SKM-1 (cell line): ENCODE results near the gene BLID.

Experiments used
- DNase-seq: peaks from one replicate; lab custom pipeline; 2025; ENCODE audit not compliant: unreplicated experiment; lab: John Stamatoyannopoulos, UW

The BLID gene

DNA sequence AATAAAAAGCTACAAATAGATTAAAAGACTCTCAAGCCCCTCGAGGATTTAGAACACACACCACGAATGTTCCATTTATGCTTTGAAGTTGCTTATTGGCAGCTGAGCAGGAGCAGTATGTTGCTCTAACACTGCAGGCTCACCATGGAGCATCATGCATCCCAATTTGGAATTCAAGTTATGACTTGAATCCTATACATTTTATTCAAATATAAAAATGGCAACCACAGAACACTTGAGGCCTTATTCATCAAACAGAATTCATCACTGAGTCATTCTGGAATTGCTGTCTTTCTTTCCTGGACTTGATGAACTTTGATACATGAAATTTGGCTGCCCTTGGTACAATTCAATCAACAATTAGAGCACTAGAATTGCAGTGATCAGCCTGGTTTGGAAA, 24.5 kb upstream of the BLID start:
- no peak for DNase-seq

DNA sequence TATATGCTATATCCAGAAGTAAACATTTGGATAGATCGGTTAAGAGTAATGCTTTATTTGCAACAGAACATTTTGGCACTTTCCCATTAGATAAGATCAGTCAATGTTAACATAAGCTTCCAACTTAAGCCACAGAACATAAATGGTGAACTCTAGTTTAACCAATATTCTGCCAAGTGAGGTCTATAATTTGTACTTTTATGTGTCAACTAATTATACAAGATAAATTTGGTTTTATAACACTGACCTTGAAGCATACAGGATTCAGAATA, 23.5 kb upstream of the BLID start:
- DNase-seq = no peak

DNA sequence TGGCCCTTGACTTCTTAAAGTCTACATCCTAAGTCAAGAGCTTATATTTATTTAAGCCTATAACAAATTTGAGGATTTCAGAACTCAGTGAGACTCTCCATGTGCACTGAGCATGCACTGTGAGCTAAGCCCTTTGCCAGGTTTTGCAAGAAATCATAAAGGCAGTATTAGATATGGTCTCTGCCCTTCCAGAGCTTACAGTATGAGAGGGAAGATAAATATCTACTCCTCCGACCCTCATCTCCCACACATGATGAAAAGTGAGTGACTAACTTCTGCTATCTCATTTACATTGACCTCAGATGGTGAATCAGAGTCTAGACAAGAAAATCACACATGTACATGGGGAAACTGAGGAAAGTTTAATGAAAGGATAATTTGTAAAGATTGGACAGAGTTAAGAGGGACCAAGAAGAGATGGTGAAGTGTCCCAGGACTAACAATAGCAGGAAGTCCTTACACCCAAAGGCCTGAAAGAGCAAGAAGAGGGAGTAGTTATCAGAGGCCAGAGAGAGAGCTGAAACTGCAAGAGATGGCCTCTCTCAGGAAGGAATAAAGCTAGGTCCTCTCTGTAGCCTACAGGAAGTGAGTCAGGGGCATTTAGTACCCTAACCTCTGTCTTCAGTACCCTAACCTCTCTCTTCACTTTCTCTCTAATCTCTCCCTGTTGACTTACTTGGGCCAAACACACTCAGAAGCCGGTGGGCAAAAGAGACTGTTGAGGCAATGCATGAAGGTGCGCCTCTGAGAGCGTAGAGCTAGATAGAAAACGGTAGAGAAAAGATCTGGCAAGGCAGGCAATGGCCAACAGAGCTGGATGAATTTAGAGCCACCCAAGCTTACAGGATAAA, 23.0 kb upstream of the BLID start:
- no peak for DNase-seq

DNA sequence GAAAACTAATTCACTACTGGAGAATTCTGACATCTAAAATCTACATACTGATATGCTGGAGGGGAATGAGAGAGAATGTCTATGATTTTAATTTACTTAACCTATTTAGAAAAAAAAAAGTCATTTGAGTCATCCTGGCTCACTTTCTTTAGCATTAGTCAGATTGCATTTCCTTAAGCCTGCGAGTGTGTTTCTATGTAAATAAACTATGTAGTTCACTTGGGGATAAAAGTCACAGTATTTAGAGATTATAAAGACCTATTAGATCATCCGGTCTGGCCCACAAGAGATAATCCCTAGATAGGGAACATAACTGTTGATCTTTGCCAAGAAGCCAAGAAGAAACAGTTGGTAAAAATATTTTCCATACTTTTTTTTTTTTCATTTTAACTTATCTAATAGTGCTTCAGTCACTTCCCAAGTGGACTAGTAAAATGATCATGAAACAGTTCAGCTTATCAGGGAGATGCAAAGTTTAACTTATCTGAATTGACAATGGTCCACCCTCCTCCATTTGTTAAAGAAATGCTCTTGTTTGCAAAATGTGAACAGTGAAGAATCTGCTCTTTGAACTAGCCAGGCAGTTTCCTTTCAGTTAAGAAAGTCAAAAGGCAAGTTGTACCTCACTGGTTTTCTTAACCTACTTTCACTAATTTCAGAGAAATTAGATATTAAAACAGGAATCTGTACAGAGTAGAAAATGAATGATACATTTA, 21.2 kb upstream of the BLID start:
- no peak for DNase-seq

DNA sequence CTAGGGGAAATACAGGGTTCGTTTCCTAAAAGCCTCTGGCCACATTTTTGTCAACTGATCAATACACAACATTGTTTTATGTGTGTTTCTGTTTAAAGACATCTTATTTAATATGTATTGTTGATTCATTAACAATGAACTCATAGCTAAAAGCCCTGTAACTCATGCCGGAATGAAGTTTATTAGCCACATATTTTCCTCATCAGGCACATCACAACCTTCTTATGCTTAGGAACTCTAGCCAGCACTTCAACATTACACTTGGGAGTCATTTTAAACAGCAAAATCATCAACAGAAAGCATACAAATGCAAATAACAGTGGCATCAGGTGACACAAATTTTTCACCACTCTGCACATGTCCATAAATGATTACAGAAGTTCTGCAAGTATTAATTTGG, 15.1 kb upstream of the BLID start:
- DNase-seq = no peak

DNA sequence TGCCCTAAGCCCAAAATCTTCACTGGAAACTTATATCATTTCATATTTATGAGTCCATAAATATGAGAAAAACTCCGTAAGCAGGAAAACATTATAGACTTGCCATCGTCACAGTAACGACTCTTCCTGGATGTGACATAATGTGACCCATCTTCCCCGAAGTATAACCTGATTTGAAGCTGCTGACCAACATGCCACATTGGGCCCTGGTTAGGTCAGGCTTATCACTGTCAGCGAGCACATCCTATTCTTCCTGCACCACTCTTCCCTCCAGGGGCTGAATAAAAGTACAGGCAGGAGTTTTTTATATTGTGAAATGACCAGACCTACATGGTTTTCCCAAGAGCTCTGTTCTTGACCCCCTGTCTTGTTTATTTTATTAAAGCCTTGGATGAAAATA, 12.1 kb upstream of the BLID start:
- no peak for DNase-seq

DNA sequence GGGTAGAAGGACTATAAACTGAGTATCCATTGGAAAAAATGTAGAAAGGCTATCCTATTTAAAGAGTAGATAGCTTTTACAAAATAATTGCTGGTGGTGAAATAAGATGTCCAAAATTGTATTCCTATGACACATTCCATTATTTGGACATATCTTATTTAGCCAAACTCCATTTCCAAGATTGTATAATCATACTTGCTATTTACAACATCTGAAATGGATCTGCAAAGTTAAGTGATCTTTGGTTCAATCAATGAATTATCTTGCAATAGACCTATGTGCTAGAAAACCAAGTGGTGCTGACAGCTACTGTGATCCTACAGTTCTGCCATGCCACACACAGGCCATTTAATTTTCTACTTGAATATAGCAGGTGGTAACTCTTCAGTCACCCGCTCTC, 11.0 kb upstream of the BLID start:
- DNase-seq = no peak

DNA sequence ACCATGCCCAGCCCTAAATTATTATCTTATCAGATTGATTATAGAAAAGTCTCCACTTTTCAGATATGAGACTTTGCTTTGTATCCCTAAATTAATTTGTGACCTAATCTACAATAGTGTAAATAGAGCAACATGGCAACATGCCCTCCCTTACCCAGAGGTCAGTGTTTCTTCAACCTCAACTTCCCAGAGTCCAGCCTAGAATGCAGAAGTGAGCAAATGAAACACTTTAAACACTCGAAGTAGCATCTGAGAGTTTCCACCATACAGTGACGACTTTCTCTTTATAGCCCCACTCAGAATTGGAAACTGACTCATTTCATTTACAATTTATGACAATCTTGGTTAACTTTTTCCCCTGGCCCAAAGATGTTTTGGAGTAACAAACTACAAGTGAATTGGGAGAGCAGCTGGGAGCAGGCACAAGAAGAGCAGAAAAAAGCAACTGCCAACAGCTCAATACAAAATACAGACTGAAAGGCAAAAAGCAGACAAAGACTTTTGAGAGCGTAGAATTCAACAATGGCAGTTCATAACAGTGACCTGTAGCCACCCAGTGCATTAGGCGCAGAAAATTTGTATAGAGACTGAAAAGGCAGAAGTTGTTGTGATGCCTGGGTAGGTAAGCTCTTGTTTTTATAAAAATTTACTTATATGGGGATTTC, 10.1 kb upstream of the BLID start:
- no peak for DNase-seq

DNA sequence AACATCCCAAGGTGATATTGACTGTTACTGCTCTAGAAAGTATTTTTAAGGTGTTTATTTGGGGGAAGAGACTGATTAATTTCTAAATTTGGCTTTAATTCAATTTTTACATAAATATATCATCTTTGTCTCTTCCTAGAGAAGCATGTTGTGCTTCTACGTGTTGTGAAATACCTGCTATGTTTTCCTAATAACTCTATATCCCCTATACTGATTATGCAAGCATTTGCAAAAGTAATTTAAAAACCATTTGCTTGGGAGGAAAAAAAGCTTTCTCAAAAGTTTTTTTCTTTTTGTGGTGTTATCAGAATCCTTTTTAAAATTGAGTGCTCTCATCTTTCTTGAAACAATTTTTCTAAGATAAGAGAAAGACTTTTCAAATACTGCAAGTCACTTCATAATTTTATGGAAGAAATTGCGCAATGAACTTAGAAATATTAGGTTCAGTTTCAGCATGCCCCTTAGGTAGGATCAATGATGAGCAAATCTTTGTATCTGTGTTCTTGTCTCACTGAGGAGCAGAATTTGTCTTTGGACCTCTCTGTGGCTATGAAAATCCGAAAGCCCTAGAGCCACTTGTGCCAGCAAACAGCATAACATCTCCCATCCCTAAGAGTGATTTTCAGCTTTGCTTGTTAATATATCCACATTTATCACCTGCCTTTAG, 7.4 kb upstream of the BLID start:
- no peak for DNase-seq

DNA sequence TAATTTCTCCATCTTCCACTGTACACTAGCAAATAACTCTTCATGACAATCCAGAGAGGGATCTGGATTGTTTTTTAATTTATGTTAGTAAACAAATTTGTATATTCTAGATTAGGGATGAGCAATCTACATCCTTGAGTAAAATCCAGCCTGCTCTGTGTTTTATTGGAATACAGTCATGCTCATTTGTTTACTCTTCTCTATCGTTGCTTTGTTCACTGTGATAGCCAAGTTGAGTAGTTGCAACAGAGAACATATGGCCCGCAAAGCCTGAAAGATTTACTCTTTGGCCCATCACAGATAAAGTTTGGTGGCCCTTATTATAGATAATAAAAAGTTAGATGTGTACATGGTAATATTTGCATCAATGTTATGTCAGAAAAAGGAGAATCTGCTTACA, 6.2 kb upstream of the BLID start:
- DNase-seq = no peak

DNA sequence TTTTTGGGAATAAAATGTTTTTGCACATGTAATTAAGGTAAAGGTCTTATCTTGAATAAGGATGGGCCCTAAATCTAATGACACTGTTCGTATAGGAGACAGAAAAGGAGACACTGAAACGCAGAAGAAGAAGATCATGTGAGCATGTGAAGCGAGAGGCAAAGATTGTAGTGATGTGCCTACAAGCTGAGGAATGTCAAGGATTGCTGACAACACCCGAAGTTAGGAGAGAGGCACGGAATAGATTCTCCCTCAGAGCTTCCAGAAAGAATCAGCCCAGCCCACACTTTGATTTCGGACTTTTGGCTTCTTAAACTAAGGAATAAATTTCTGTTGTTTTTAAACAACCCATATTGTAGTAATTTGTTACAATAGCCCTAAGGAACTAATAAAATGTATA, 4.1 kb upstream of the BLID start:
- no peak for DNase-seq

DNA sequence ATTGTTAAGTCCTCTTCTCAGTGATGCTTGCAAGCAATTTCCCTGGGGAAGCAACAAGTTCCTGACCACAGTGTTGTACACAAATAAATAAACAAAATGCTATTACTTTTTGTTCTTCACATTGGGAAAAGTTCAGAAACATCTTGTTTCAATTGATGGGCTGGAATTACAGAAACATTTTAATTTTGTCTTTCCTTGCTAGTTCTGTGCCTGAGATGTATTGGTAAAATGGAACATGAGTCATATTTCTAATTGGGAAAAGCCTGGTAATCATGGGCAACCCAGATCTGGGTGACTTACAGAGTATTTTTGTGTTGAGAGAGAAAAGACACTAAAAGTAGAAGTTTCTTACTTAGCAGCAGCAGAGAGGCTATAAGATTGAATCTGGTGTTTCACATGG, 576 bp upstream of the BLID start:
- no peak for DNase-seq

DNA sequence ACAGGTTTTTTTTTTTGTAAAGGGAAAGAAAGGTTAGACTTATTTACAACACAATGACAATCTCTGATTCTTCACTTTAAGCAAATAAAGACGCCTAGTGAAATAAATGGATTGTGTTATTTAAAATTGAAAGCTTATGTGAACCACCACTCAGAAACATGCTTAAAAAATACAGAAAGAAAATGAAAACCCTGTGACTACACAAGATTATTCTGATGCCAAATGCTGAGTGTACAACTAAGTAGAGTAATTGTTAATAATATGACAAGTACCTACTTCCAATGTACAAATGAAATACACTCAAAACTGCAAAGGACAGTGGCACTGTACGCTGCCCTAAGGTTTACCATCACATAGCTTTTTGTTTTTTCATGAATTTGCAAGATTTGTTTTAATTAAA, 1.0 kb downstream of the BLID start:
- DNase-seq = no peak

DNA sequence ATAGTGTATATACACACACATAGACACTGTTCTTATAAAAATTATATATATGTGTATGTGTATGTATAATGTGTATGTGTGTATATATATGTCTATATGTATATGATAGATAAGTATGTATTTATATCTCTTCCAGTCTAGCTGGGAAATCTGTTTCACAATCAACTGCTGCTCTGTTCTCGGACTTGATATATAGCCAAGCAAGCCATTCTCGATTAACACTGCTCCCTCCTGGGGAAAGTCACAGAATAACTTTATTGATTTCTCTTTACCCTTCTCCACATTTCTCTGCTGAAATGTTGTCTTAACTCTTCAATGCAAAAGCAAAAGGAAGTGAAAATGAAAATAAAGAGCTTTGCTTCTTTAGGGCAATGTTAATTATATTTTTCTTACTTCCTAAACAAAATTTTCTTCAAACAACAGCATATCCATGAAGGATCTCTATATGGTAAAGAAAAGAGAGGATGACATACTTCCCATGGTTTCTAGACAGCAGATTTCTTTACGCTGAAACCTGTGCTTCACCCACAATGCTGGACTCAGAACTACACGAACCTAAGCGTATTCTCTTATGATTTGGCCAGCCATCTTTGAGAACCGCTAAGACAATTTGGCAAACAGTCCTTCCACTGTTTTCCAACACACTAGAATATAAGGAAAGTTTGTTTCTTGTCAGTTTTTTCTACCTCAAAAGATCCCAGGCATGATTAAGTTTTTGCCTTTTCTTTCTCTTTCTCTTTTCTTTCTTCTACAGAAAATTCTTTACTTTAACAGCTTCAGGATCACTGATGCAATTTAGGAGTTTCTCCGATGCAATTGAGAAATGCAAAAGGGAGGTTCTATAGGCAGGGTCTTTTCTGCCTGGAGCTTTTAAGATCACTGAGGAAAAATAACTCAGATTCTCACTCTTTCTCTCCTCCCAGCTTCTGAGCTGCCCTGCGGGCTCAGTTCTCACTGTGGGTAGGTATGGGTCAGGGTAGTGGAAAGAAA, 1.9 kb downstream of the BLID start:
- no peak for DNase-seq

DNA sequence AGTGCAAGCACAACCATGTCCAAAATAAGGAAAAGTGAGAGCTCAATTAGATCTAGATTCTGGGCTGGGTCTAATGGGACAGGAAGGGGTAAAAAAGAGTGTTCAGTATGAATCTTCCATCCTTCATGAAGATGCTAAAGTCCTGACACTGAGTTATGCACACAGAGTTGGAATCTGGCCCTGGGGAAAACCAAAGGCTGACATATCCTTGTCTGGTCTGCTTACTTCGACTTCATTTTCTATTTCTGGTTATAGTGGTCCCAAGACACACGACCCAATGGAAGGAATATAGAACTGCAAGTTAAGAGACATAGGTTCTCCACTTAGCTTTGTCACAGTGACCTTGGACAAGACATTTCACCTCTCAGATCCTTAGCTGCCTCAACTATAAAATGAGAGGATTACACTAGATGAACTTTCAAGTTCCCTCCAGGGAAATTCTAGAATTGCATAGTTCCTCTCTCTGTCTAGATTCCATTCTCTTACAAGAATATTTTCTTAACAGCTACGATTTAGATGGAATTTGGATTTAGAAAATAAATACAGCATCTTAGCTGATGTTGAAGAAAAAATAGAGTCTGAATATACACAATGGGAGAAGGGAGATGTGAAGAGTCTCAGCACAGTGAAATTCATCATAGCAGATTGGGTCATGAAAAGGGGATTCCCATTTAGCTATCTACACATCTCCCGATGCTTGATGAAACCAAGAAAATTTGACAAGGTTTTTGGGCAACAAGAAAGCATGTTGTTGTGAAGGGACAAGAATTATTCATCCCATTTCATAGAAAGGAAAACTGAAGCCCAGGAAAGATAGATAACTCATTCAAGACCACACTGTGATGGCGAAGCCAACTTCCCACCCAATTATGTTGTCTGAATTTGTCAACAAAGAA, 3.3 kb downstream of the BLID start:
- DNase-seq = no peak

DNA sequence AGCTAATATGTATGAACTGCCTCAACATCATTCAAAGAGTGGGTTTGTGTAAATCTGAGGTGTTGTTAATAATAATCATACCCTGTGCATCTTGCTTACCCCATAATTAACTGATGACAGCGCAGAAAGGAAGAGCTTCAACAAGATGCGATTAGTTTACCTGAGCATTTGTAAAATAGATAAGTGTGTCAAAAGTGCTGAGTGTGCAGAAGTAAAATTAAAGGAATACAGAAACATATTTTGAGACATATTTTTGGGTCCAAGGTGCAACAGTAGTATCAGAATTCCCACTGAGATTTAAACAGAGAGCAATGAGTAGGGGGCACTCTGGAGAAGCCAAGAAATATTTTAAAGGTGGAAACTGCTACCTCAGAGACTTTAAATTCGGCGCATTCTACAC, 6.1 kb downstream of the BLID start:
- no peak for DNase-seq

DNA sequence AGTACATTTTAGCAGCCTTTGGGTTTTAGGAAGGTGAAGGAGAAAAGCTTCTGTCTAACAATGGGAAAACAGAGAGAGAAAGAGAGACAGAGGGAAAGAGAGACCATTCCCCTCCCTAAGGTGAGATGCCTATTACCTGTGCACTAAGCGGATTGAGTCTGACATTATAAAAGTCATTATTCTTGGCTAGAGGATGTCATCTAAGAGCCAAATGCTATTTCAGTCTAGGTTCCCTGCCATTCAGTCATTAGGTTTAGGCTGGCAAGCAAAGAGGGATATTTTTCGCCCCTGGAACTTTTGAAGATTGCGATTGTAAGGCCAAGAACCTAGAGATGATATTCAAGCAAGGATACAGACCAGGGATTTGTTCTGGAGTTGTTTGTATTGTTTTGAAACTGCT, 7.2 kb downstream of the BLID start:
- no peak for DNase-seq

DNA sequence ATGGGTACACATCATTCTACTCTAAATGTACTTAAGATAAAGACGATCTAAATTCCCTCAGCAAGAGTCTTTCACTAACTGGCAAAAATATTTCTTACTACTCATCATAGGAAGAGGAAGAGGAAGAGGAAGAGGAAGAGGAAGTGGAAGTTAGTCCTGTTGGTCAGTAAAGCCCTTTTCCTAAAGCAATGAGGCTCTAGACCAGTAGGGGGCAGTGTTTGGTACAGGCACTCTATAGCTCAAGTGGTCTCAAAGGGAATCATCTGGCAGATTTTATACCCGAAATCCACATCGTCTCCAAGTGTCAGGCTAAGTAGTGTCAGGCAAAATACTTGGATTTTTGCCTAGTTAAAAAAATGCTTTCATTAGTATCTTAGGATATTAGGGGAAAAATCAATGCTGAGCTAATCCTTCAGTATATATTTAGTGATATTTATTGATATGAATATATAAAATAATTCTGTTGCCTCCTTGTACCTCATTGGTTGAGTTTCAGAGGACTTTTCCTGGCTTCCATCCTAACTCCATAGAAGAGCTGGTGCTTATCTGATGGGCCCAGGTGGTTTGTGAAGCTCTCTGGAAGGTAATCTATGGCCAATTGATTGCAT, 7.7 kb downstream of the BLID start:
- DNase-seq = peak; percentile 56

DNA sequence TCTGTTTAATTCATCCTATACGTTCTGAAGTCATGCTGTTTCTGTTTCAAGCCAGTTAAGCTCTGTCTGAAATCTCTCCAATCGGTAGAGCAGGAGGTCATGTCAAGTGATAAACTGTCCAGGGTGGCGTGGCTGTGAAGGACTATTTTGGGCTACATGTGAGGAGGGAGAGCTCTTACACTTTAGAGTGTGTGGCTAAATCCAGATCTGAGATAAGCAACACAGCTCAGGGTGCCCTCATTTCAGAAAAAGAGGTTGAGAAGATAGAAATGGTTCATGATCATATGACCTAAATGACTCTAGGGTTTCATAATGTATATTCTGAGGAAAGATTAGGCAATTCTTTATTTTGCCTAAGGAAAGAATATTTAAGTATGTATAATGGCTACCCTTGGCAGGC, 8.4 kb downstream of the BLID start:
- no peak for DNase-seq
